CD4-positive, alpha-beta T cell treated with Interferon gamma for 1 hour (primary cell): ENCODE data around the gene EXTL1.

Source experiments
- DNase-seq: peaks from one replicate; pipeline ENCODE4 v3.0.0-alpha.2; 2020

EXTL1 gene

DNA sequence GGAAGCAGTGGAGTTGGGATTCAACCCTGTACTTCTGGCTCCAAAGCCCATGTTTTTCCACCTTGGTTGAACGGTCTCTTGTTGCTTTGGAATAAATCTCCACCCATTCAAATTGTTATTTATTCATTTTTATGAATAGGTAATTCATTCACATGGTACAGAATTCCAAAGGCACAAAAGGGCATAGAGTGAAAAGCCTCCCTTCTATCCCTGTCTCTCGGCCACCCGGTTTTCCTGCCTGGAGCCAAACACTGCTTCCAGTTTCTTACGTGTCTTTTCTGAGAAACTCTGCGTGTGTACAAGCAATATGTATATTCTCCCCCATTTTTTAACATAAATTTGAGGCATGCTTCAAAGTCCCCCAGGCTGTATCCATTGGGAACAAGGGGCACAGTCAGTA lies 3.9 kb downstream of the EXTL1 start:
- no peak for DNase-seq

DNA sequence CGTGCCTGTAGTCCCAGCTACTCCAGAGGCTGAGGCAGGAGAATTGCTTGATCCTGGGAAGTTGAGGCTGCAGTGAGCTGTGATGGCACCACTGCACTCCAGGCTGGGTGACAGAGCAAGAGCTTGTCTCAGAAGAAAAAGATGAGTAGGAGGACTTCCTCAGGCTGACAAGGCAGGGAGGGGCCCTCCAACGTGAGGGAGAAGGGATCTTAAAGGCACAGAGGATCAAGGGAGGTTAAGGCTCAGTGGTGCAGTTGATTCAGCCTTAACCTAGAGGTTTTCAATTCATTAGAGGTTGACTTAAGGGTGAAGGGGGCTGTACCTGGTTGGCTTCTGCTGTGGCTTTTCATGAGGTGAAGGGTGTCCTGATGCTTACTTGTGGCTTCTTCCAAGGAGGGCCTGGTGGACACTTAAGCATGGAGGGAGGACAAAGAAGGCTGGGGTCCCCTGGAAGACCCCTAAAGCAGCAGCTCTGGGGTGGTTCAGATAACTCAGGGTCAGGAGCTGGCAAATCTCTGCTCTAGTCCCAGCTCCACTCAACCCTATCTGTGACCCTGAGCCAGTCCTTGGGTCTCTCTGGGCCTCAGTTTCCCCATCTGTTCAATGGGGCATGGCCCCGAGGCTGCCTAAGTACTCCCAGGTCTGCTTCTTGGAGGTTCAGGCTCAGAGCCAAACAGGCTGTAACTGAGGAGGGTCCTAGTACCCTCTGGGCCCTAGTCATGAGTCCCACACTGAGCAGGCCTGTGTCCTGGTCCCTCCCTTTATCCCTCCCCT lies 6.3 kb downstream of the EXTL1 start:
- DNase-seq = no peak

DNA sequence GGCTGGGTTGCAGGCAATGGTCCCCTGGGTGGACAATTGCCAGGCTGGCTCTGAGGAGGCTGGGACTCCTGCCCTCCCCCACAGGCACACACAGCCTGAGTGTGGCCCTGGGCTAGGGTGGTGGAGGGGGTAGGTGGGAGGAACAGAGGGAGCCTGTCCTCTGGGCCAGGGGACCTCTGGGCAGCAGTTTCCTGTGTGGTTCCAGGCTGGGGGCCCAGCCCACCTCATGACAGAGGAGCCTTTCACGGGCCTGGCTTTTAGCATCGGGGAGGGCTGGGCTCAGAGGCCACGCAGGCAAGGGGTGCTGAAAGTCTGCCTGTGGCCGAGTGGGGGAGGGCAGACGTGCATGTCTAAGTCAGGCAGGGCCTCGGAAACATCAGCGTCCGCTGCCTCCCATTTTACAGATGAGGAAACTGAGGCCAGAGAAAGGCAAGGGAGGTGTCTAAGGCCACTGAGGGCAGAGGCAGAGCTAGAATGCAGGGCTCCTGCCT lies 7.0 kb downstream of the EXTL1 start:
- no peak for DNase-seq

DNA sequence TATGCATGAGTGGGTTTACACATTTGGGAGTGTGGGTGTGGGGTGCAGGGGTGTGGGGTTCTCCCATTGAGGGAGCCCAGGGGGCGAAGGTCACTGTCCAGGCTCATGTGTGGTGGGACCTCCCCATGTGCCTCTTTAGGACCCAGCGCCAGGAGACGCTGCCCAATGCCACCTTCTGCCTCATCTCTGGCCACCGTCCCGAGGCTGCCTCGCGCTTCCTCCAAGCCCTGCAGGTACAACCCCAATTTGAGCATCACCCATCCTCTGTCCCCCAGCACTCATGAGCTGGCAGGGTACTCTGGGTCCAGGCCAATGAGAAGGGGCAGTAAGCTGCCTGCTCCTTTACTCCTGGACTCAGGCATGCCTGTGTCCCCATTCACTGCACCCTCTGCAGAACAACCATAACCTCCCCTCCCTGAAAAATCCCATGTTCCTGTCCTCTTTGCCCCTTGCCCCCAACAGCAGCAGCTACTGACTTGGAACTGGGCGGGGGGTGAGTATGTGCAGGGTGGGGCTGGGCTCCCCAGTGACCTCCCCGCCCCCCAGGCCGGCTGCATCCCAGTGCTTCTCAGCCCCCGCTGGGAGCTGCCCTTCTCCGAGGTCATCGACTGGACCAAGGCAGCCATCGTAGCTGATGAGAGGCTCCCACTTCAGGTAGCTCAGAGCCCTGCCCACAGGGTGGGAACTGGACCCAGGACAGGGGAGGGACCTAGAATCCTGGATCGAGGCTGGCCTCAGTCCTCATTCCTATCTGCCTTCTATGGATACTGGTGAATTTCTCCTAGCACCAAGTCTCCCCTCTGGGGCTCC lies 7.7 kb downstream of the EXTL1 start:
- DNase-seq = no peak

DNA sequence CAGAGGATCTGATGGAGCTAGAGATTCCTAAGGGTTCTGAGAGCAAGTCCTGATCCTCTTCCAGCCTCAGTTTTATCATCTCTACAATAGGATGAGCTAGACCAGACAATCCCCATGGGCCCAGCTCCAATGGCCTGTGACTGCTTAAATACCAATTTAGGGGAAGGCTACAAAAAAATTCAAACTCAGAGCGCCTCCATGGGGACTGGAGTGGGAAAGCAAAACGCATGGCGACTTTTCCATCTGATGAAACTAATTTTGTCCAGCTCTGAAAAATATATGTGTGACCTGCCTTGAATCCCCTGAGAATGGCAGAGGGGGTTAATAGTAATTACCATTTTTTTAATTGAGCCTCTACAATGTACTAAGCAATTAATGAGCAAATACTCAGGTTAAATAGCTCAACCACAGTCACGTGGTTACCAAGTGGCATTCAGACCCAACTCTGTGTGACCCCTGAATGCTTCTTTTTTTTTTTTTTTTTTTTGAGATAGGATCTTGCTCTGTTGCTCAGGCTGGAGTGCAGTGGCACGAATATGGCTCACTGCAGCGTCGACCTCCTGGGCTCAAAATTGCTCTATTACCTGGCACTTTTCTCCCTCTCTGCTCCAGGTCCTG lies 8.4 kb downstream of the EXTL1 start:
- no peak for DNase-seq

DNA sequence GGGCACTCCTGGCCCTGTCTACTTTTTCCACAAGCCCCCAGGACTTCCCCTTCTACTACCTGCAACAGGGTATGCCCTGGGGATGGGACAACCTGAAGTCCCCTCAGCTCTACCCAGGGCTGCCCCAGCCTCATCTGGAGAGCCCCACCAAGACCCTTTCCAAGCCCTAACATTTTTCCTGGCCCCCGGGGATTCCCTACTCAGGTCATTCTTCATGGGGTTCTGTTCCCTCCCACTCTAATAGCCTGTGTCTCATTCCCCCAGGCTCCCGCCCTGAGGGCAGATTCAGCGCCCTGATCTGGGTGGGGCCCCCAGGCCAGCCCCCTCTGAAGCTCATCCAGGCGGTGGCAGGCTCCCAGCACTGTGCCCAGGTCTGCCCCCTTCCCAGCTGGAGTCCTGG lies 9.6 kb downstream of the EXTL1 start:
- no peak for DNase-seq

DNA sequence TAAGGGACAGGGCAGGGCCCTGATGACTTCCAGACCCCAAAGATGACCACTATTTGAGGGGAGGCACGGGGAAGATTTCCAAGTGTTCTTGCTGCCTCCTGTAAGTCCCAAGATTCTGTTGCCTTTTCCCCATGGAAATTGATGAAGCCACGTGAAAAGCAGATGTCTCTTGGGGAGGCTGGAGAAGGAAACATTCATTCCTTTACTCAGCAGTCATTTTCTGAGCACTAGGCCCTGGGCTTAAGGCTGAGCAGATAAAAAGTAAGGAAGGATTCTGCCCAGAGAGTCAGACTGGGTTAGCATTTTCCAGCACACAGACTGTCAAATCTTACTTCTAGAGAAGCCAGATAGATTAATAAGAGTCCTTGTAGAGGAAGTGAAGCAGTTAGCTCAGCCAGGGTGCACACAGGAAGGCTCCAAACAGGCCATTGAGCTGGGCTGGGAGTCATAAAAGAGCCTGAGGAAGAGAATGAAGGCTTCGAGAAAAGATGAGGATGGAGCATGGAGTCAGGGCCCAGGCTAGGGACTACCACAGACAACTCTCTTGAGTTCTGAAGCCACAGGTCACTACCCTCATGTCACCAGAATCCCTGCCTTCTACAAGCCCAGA lies 10.1 kb downstream of the EXTL1 start:
- no peak for DNase-seq

DNA sequence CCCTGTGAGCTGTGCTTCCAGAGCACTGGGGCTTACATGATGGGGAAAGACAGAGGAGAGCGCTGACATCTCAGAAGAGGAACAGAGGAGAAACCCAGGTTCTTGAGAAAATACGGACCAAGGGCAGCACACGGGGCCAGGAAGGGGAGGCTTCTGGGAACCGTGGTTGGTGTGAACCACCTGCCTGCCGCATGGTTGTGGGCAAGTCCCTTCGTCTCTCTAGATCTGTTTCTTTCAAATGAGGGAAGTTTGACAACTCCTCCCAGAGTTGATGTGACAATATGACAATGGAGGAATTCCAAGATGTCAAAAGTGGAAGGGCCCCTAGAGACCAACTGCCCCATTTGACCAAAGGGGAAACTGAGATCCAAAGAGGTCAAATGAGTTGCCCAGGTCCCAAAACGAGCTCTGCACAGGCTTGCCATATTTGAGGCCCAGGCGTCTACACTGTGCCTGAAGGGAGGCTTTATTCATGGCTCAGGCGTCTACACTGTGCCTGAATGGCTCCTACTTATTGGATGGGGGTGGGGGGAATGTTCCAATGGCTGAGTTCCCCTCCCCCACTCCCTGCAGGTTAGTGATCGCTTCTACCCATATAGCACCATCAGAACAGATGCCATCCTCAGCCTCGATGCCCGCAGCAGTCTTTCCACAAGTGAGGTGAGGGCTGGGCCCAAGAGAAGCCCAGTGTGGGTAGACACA lies 11.2 kb downstream of the EXTL1 start:
- DNase-seq = no peak

DNA sequence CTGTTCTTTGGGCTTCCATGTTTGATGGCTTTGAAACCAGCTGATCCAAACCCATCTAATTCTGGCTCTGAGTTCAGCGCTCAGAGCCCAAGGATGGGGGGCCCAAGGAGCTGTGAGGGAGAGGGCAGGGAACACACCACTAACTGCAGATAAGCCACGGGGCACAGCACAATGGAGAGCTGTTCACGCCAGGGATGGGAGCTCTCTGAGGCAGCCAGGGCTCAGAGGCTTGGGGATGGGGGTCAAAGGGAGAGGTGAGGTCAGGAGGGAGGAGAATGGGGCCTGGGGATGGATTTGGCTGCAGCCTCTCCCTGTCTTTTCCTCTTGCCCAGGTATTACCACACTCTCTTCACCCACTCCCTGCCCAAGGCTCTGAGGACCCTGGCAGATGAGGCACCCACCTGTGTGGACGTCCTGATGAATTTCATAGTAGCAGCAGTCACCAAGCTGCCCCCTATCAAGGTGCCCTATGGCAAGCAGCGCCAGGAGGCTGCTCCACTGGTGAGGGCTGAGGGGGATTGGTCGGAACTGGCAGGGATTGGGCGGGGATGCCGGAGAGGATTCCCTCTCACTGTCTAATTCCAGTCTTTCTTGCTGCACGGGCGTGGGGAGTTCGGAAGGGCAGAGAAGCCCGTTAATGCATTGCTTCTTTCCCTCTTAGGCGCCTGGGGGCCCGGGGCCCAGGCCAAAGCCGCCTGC lies 13.1 kb downstream of the EXTL1 start:
- DNase-seq = no peak

DNA sequence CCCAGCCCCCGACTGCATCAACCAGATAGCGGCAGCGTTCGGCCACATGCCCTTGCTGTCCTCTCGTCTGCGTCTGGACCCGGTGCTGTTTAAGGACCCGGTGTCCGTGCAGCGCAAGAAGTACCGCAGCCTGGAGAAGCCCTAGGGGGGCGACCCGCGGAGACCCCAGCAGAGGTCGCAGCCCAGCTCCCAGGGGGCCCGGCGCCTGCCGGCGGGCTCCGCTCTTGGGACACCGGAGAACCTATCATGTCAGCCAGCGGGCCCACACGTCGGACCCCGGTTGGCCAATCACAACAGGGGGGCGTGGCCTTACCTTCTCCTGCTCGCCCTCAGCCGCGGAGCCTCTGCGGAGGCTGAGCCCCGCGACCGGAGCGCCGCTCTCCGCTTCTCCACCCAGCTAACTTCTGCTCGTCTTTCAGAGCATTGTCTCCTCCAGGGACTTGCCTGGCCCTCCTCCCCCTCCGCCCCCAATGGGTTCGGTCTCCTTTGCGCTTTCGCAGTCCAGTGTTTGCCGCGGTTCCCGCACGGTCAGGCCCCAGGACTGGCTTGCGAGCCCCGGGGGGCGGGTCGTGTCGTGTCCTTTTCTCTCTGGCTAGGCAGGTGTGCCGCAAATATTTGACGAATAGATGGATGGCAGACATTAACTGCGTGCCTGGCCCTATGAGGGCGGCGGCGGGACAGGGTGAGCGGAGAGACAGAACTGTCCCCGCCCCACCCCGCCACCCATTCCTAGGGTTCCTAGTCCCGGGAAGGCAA lies 13.8 kb downstream of the EXTL1 start:
- peak; percentile 93 for DNase-seq

DNA sequence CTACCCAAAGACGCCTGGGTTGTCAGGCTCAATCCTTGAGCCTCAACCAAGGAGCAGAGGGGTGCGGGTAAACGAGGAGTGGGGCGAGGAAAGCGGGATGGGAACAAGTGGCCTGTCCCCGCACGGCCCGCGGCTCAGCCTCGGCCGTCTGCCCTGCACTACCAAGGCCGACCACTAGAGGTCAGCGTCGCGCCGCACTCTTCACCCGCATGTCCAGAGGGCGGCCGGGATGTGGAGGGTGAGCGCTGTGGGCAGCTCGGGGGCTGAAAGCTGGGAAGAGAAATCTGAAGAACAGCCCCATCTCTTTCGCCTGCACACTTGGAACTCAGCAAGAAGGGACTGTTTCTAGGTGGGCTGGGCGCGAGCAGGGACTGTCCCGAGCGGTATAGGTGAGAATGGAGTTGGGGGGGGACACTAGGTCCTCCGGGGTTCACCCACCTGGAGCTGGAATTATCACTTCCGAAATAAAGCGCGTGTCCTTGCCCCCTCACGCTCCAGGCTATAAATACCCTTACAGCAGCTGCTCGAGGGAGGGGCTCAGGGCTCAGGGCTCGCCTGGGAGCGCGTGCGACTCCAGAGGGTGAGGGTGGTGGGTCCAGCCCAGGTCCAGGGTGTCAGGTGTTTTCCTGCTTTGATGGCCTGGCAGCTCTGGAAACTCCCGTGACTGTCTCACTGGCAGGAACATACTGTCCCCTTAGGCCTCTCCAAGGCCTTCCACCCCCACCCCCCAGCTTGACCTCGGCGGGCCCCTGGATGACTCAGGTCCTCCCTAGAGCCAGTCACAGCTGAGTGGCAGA lies 14.6 kb downstream of the EXTL1 start:
- peak; percentile 60 for DNase-seq

DNA sequence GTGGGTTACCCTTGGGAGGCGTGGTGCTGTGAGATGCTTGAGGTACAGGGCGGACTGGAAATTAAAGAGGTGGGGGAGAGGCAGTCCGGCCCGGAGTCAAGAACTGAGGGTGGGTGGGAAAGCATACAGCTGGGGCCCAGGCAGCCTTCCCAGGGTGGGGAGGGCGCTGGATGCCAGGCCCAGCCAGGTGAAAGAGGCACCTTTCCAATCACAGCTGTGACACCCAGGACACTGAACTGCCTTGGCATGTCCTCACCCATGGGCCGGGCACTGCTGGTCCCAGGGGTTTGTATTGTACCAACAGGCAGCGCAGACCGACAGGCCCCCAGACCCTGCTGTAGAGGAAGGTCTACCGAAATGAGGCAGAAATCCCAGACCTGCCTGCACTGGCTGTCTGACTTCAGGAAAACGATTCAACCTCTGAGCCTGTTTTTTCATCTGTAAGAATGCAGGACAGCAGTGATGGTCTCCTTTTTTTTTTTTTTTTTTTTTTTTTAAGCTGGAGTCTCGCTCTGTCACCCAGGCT lies 15.2 kb downstream of the EXTL1 start:
- DNase-seq = no peak

DNA sequence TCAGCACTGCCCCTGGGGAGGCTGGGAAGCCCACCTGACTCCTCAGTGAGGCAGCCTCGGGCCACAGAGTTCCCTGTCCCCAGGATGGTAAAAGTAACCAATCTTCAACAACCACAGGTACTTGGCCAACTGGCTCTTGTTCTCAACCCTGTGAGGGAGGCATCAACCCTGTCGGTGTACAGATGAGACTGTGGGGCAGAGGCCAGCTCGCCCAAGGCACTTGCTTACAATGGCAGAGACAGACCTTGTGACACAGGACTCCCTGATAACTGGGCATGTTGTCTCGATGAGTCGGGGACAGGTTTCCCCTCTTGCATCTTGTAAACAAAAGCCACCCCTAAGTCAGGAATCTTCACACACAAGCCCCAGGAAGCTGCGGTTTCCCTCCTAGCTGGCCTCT lies 16.3 kb downstream of the EXTL1 start:
- DNase-seq = no peak

DNA sequence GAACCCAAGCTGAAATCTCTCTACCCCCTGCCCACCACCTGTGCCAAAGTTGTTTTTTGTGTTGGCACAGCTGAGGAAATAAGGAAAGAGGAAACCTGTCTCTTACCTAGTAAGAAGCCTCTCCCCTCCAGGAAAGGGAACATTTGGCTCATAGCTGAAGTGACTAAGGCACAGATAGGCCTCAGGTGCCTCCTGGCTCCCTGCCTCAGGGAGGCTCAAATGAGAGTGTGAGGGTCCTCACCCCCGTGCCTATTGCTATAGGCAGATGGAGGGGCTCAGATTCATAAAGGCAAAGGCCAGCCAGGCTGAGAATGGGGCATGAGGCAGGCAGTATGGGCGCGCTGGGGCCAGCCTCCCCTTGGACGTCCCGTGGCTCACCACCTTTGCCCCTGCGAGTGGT lies 16.9 kb downstream of the EXTL1 start:
- DNase-seq = no peak

DNA sequence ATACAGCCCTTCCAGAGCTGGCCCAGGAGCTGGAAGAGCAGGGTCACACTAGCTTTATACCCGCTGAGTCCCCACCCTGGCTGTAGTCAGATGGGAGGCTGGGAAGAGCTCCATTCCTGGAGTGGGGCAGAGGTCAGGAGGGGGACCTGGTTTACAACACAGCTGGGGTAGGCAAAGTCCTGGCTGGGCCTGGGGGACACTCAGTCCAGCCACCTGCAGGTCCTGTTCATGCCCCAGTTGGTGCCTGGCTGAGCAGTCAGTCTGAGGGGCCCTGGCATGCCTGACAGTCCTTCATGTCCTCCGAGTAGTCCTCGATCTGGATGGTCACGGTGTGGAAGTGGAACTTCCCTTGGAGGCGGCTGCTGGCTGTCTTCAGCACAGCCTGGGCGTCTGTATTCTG lies 17.3 kb downstream of the EXTL1 start:
- no peak for DNase-seq

DNA sequence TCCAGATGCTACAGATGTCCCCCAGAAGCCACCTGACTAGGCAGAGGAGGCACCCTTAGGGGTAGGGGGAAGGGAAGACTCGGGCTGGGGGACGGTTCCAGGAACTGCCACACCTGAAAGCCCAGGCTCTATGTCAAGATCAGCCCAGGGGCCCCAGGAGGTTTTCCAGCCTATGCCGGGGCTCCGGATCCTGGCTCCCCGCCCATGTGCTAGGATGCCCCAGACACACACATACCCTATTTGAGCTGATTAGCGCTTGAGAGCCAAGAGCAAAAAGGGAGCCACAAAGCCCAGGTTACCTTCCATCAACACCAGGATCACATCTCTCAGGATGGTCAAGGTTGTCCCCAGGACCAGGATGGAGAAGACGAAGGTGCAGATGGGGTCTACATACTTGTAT lies 19.8 kb downstream of the EXTL1 start:
- DNase-seq = no peak

DNA sequence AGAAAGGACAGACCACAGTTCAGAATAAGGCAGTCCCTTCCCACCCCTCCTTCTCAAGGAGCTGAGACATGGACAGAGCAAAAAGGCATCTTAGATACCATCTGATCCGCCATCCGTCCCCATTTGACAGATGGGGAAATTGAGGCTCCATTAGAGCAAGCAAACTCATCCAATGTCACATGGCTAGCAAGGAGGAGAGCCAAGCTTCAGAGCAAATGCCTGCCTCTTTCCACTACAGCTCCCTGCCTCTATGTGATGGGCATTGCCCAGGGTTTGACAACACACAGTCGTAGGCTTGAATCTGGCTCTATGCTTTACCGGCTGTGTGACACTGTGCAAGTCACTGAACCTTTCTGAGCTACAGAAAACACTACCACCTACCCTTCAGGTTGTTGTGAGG lies 20.4 kb downstream of the EXTL1 start:
- DNase-seq = no peak

DNA sequence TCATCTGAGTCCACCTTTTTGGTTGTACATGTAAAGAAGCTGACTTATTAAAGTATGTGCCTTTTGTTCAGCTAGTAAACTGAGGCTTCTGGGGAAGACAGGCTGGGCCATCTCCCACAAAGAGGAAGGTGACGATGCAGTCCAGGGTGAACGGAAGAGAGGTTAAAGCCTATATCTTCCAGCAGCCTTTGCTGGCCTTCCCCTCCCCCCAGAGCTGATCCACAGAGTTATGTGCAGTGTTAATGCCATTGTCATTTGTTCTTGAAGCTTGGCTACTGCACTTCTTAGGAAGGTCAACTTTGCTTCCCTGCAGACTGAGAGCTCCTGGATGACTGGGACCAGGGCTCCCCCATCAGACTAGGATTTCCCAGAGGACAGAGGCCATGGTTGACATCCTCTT lies 22.2 kb downstream of the EXTL1 start:
- DNase-seq = no peak

DNA sequence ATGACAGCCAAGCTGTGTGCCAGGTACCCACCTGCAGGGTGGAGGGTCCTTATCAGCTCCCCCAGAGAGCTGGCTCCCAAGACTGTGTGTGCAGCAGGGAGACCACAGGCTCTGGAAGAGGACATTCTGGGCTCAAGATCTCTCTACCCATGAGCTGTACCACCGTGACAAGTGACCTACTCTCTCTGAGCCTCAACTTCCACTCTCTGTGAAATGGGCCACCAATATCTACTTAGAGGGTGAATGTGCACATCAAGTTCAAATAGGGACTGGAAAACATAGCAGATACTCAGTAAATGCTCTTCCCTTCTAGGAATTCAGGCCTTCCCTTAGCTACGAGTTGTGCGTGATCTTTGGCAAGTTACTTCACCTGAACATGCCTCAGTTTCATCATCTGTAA lies 22.8 kb downstream of the EXTL1 start:
- DNase-seq = no peak
